Left lung (tissue), 10 donors: Measurements from ENCODE around the gene PARG. TPM values are rescaled to one million over a fixed set of nuclear protein-coding genes. Genes with fewer than 3 reads are reported as not detected.

Experiments used
- ATAC-seq: fragments of 200-7000 bp; cut with Tn5 transposase; one replicate; pipeline ENCODE4 v1.9.1; 2020; ENCODE audit warnings: moderate library complexity
- DNase-seq, 4 donors: peaks; one replicate each; pipeline ENCODE4 v3.0.0-alpha.2; 2013 to 2020
- H3K27ac ChIP-seq, 2 donors: fragments of 200-600 bp; sonication (generic) in 1 of 2; one replicate each; pipeline versions ENCODE4 v1.5.0 to v1.8.0; 2020 to 2021
- H3K27me3 ChIP-seq, 2 donors: fragments of 200-600 bp; sonication (generic) in 1 of 2; one replicate each; pipeline versions ENCODE4 v1.5.0 to v1.8.0; 2020 to 2021
- H3K36me3 ChIP-seq, 2 donors: fragments of 200-600 bp; sonication (generic) in 1 of 2; one replicate each; pipeline versions ENCODE4 v1.5.0 to v1.8.0; 2020 to 2021
- H3K4me1 ChIP-seq, 2 donors: fragments of 200-600 bp; one replicate each; pipeline ENCODE4 v1.8.0; 2021
- H3K4me3 ChIP-seq, 2 donors: fragments of 200-600 bp; sonication (generic) in 1 of 2; one replicate each; pipeline versions ENCODE4 v1.5.0 to v1.8.0; 2020 to 2021; ENCODE audit warnings: mild to moderate bottlenecking in 1 of 2
- H3K9me3 ChIP-seq, 2 donors: fragments of 200-600 bp; sonication (generic) in 1 of 2; one replicate each; pipeline versions ENCODE4 v1.5.0 to v1.8.0; 2020 to 2021
- CTCF ChIP-seq, 2 donors: fragments of 200-600 bp; sonication (generic) in 1 of 2; IDR thresholded peaks; one replicate each; pipeline versions ENCODE4 v1.5.0 to v1.8.0; 2021; ENCODE audit warnings: antibody characterized with exemption in 2 of 2
- intact Hi-C, 2 donors: fragments of 100-400 bp; cut with DNase I; formaldehyde crosslinking; loops; one replicate each; pipeline versions ENCODE4 v1.11.2 to v1.14.2; 2022
- polyA plus RNA-seq, 6 donors: library from polyadenylated mRNA; unstranded; fragments of 120-200 nt; gene quantifications; one replicate each; pipeline ENCODE4 v1.2.1, GENCODE V29; 2013; ENCODE audit not compliant: insufficient read length in 6 of 6
- total RNA-seq, 2 donors: library from RNA; stranded (reverse); fragmentation: NEBNext Ultra II Directional; extraction: Animal tissue kit (Norgen Biotek cat#: 25700); gene quantifications; one replicate each; pipeline ENCODE4 v1.2.1, GENCODE V29; 2021
- donor health status: DM: no; HTN: yes; CAD: no.
- donor health status: DM: no; HTN: no; CAD: no.

Gene PARG
- total and polyA plus RNA-seq, 8 donors = 21.5 to 34.4 (median 29.9) TPM

- no peak overlapping the region for H3K27ac ChIP-seq
- no peak for ATAC-seq
- DNase-seq = no peak
- no peaks in the 10 kb centered on the region for H3K9me3 ChIP-seq
- peaks cover 0 to 19% of the 10 kb centered on the region in 2 donors for H3K36me3 ChIP-seq
- H3K4me3 ChIP-seq = no peak overlapping the region
- H3K4me1 ChIP-seq = no peaks in the 10 kb centered on the region
- H3K27me3 ChIP-seq = no peaks in the 10 kb centered on the region
- TF ChIP-seq CTCF (IDR thresholded peaks at IDR 0.05) = no peak
- intact Hi-C loops = no loop called here
Measured at GRCh38 chr10:49833168-49833567, 108.7 kb downstream of the PARG start.

GRCh38 chr10:49831352-49832035 is 110.3 kb downstream of the PARG start:
- H3K4me3 ChIP-seq = no peak overlapping the region
- TF ChIP-seq CTCF (IDR thresholded peaks at IDR 0.05) = no peak
- no peaks in the 10 kb centered on the region for H3K9me3 ChIP-seq
- no peaks in the 10 kb centered on the region for H3K27me3 ChIP-seq
- intact Hi-C loops = no loop called here
- no peak overlapping the region for H3K27ac ChIP-seq
- no peak for DNase-seq
- H3K4me1 ChIP-seq = no peaks in the 10 kb centered on the region
- H3K36me3 ChIP-seq = peaks cover 0 to 26% of the 10 kb centered on the region in 2 donors
- no peak for ATAC-seq

GRCh38 chr10:49830846-49831245 is 111.0 kb downstream of the PARG start:
- DNase-seq = no peak
- ATAC-seq = no peak
- Histone ChIP-seq H3K36me3 (peaks cover 0 to 30% of the 10 kb centered on the region in 2 donors), H3K4me1 (no peaks in the 10 kb centered on the region), H3K27ac (no peak overlapping the region), H3K9me3 (no peaks in the 10 kb centered on the region), H3K4me3 (no peak overlapping the region), H3K27me3 (no peaks in the 10 kb centered on the region)
- no peak for TF ChIP-seq CTCF (IDR thresholded peaks at IDR 0.05)
- intact Hi-C loops = no loop called here

- ATAC-seq = no peak
- Histone ChIP-seq H3K4me1 (no peaks in the 10 kb centered on the region), H3K36me3 (peaks cover 0 to 30% of the 10 kb centered on the region in 2 donors), H3K27me3 (no peaks in the 10 kb centered on the region), H3K27ac (no peak overlapping the region), H3K4me3 (no peak overlapping the region), H3K9me3 (no peaks in the 10 kb centered on the region)
- no peak for TF ChIP-seq CTCF (IDR thresholded peaks at IDR 0.05)
- DNase-seq = no peak
- intact Hi-C loops = no loop called here
Measured at GRCh38 chr10:49830016-49830415, 111.8 kb downstream of the PARG start.

- no peak for TF ChIP-seq CTCF (IDR thresholded peaks at IDR 0.05)
- Histone ChIP-seq H3K4me3 (no peak overlapping the region), H3K27me3 (no peaks in the 10 kb centered on the region), H3K36me3 (peaks cover 0 to 33% of the 10 kb centered on the region in 2 donors), H3K27ac (no peak overlapping the region), H3K4me1 (no peaks in the 10 kb centered on the region), H3K9me3 (no peaks in the 10 kb centered on the region)
- ATAC-seq (no peak), DNase-seq (no peak)
- intact Hi-C loops = no loop called here
Measured at GRCh38 chr10:49827297-49827696, 114.5 kb downstream of the PARG start.
